ENCODE measurements around the gene PANK3.

DNA sequence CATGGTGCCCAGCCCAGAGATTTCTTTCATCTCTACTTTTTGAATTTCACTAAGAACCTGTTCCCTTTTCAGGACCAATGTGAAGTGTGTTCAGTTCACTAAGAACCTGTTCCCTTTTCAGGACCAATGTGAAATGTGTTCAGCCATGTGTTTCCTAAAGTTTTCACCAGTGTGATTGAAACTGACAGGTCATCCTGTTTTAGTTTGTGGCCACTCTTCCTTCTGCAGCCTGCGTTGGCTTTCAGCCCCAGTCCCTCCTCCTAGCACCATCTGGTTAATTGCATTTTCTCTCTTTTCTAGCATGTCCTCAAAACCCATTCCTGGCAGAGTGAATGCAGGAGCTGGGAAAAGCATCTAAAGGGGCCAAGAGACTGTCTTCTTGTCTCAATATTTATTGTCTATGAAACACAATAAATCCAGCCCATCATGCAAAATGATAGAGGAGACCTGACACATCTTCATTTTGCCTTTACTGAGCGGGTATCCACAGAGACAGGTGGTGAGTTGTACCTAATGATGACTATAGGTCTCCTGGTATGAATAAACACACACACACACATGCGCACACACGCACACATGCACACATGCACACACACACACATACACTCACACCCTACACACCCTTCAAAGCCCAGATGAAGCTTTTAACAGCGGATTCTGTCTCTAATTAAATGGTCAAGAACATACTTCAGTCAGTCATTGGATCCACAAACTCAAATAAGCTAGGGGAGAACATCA lies 6.1 kb upstream of the PANK3 start:
- TF ChIP-seq, protein P1, sequence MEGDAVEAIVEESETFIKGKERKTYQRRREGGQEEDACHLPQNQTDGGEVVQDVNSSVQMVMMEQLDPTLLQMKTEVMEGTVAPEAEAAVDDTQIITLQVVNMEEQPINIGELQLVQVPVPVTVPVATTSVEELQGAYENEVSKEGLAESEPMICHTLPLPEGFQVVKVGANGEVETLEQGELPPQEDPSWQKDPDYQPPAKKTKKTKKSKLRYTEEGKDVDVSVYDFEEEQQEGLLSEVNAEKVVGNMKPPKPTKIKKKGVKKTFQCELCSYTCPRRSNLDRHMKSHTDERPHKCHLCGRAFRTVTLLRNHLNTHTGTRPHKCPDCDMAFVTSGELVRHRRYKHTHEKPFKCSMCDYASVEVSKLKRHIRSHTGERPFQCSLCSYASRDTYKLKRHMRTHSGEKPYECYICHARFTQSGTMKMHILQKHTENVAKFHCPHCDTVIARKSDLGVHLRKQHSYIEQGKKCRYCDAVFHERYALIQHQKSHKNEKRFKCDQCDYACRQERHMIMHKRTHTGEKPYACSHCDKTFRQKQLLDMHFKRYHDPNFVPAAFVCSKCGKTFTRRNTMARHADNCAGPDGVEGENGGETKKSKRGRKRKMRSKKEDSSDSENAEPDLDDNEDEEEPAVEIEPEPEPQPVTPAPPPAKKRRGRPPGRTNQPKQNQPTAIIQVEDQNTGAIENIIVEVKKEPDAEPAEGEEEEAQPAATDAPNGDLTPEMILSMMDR (IDR thresholded peaks at IDR 0.05; ENCODE audit: low read depth, low read length) = no peak
- TF ChIP-seq EZH2phosphoT487 (IDR thresholded peaks at IDR 0.05; ENCODE audit: low read depth) = no peak

Measured in OCI-LY3 (cell line).